ENCODE data around the gene UNC13D. TPM values are rescaled to one million over a fixed set of nuclear protein-coding genes. Genes with fewer than 3 reads are reported as not detected.

Gene UNC13D
- total RNA-seq, 1 donor from 2014 or later, result 165 TPM

- H3K4me1 Mint-ChIP-seq (ENCODE audit: low read depth), result peaks cover 7% of the 10 kb centered on the region
- peak; percentile 26 for DNase-seq (ENCODE audit: low spot score)
- H3K4me3 Mint-ChIP-seq (ENCODE audit: low read depth), result peak overlapping the region; percentile 95
- peaks cover 46% of the 10 kb centered on the region for H3K36me3 Mint-ChIP-seq (ENCODE audit: low read depth)
- no peaks in the 10 kb centered on the region for H3K9me3 Mint-ChIP-seq
- H3K27me3 Mint-ChIP-seq (ENCODE audit: low read depth), result no peaks in the 10 kb centered on the region
- intact Hi-C loops (cut with micrococcal nuclease), result no loop called here
- peak overlapping the region; percentile 84 for H3K27ac Mint-ChIP-seq
Observed at GRCh38 chr17:75842963-75843576, 1.1 kb downstream of the UNC13D start.

- Mint-ChIP-seq H3K4me1 (ENCODE audit: low read depth) (peaks cover 7% of the 10 kb centered on the region), H3K27ac (peak overlapping the region; percentile 46), H3K4me3 (ENCODE audit: low read depth) (peak overlapping the region; percentile 95), H3K36me3 (ENCODE audit: low read depth) (peaks cover 46% of the 10 kb centered on the region), H3K9me3 (no peaks in the 10 kb centered on the region), H3K27me3 (ENCODE audit: low read depth) (no peaks in the 10 kb centered on the region)
- no peak for DNase-seq (ENCODE audit: low spot score)
- intact Hi-C loops (cut with micrococcal nuclease), result no loop called here
Observed at GRCh38 chr17:75842411-75842810, 1.8 kb downstream of the UNC13D start.

GRCh38 chr17:75840799-75841164 is 3.4 kb downstream of the UNC13D start:
- no peak for DNase-seq (ENCODE audit: low spot score)
- Mint-ChIP-seq H3K27me3 (ENCODE audit: low read depth) (no peaks in the 10 kb centered on the region), H3K4me3 (ENCODE audit: low read depth) (no peak overlapping the region), H3K4me1 (ENCODE audit: low read depth) (peaks cover 7% of the 10 kb centered on the region), H3K9me3 (no peaks in the 10 kb centered on the region), H3K27ac (no peak overlapping the region), H3K36me3 (ENCODE audit: low read depth) (peaks cover 35% of the 10 kb centered on the region)
- intact Hi-C loops (cut with micrococcal nuclease), result no loop called here

- intact Hi-C loops (cut with micrococcal nuclease), result no loop called here
- H3K4me3 Mint-ChIP-seq (ENCODE audit: low read depth), result no peak overlapping the region
- no peaks in the 10 kb centered on the region for H3K27me3 Mint-ChIP-seq (ENCODE audit: low read depth)
Observed at GRCh38 chr17:75839942-75840798, 4.0 kb downstream of the UNC13D start.

GRCh38 chr17:75838410-75838809 is 5.8 kb downstream of the UNC13D start:
- Mint-ChIP-seq H3K4me1 (ENCODE audit: low read depth) (peaks cover 13% of the 10 kb centered on the region), H3K27ac (no peak overlapping the region), H3K4me3 (ENCODE audit: low read depth) (no peak overlapping the region), H3K9me3 (no peaks in the 10 kb centered on the region), H3K27me3 (ENCODE audit: low read depth) (no peaks in the 10 kb centered on the region), H3K36me3 (ENCODE audit: low read depth) (peaks cover 47% of the 10 kb centered on the region)
- intact Hi-C loops (cut with micrococcal nuclease), result no loop called here
- no peak for DNase-seq (ENCODE audit: low spot score)

More at GRCh38 chr17:75839942-75840798, 4.0 kb downstream of the UNC13D start:
- Mint-ChIP-seq H3K9me3 (no peaks in the 10 kb centered on the region), H3K27ac (no peak overlapping the region), H3K36me3 (ENCODE audit: low read depth) (peaks cover 31% of the 10 kb centered on the region), H3K4me1 (ENCODE audit: low read depth) (peaks cover 3% of the 10 kb centered on the region)
- DNase-seq (ENCODE audit: low spot score), result no peak

- Mint-ChIP-seq H3K9me3 (no peaks in the 10 kb centered on the region), H3K4me3 (ENCODE audit: low read depth) (no peak overlapping the region), H3K36me3 (ENCODE audit: low read depth) (peaks cover 47% of the 10 kb centered on the region), H3K4me1 (ENCODE audit: low read depth) (peaks cover 18% of the 10 kb centered on the region), H3K27me3 (ENCODE audit: low read depth) (no peaks in the 10 kb centered on the region), H3K27ac (peak overlapping the region; percentile 17)
- intact Hi-C loops (cut with micrococcal nuclease), result no loop called here
- no peak for DNase-seq (ENCODE audit: low spot score)
Observed at GRCh38 chr17:75837899-75838298, 6.3 kb downstream of the UNC13D start.

GRCh38 chr17:75836605-75837004 is 7.6 kb downstream of the UNC13D start:
- Mint-ChIP-seq H3K9me3 (no peaks in the 10 kb centered on the region), H3K4me3 (ENCODE audit: low read depth) (no peak overlapping the region), H3K27me3 (ENCODE audit: low read depth) (no peaks in the 10 kb centered on the region), H3K4me1 (ENCODE audit: low read depth) (peaks cover 27% of the 10 kb centered on the region), H3K36me3 (ENCODE audit: low read depth) (peaks cover 50% of the 10 kb centered on the region), H3K27ac (no peak overlapping the region)
- DNase-seq (ENCODE audit: low spot score), result no peak
- intact Hi-C loops (cut with micrococcal nuclease), result no loop called here

- Mint-ChIP-seq H3K4me3 (ENCODE audit: low read depth) (no peak overlapping the region), H3K36me3 (ENCODE audit: low read depth) (peaks cover 56% of the 10 kb centered on the region), H3K4me1 (ENCODE audit: low read depth) (peaks cover 27% of the 10 kb centered on the region), H3K27ac (no peak overlapping the region), H3K27me3 (ENCODE audit: low read depth) (no peaks in the 10 kb centered on the region), H3K9me3 (no peaks in the 10 kb centered on the region)
- intact Hi-C loops (cut with micrococcal nuclease), result no loop called here
- DNase-seq (ENCODE audit: low spot score), result no peak
Observed at GRCh38 chr17:75835654-75835987, 8.6 kb downstream of the UNC13D start.

GRCh38 chr17:75834928-75835653 is 9.1 kb downstream of the UNC13D start:
- H3K9me3 Mint-ChIP-seq, result no peaks in the 10 kb centered on the region
- H3K4me3 Mint-ChIP-seq (ENCODE audit: low read depth), result no peak overlapping the region
- intact Hi-C loops (cut with micrococcal nuclease), result no loop called here
- H3K27me3 Mint-ChIP-seq (ENCODE audit: low read depth), result no peaks in the 10 kb centered on the region
- H3K36me3 Mint-ChIP-seq (ENCODE audit: low read depth), result peaks cover 54% of the 10 kb centered on the region
- H3K27ac Mint-ChIP-seq, result no peak overlapping the region
- peaks cover 27% of the 10 kb centered on the region for H3K4me1 Mint-ChIP-seq (ENCODE audit: low read depth)
- DNase-seq (ENCODE audit: low spot score), result no peak

GRCh38 chr17:75834279-75834920 is 9.8 kb downstream of the UNC13D start:
- Mint-ChIP-seq H3K4me3 (ENCODE audit: low read depth) (no peak overlapping the region), H3K9me3 (no peaks in the 10 kb centered on the region), H3K36me3 (ENCODE audit: low read depth) (peaks cover 55% of the 10 kb centered on the region), H3K27me3 (ENCODE audit: low read depth) (no peaks in the 10 kb centered on the region), H3K4me1 (ENCODE audit: low read depth) (peaks cover 27% of the 10 kb centered on the region), H3K27ac (no peak overlapping the region)
- DNase-seq (ENCODE audit: low spot score), result no peak
- intact Hi-C loops (cut with micrococcal nuclease), result no loop called here

- Mint-ChIP-seq H3K4me1 (ENCODE audit: low read depth) (peaks cover 28% of the 10 kb centered on the region), H3K27ac (peak overlapping the region; percentile 85), H3K36me3 (ENCODE audit: low read depth) (peaks cover 53% of the 10 kb centered on the region), H3K27me3 (ENCODE audit: low read depth) (no peaks in the 10 kb centered on the region), H3K9me3 (no peaks in the 10 kb centered on the region), H3K4me3 (ENCODE audit: low read depth) (peak overlapping the region; percentile 65)
- intact Hi-C loops (cut with micrococcal nuclease), result no loop called here
- DNase-seq (ENCODE audit: low spot score), result no peak
Observed at GRCh38 chr17:75832652-75833400, 11.4 kb downstream of the UNC13D start.

GRCh38 chr17:75832164-75832651 is 12.0 kb downstream of the UNC13D start:
- Mint-ChIP-seq H3K27me3 (ENCODE audit: low read depth) (no peaks in the 10 kb centered on the region), H3K36me3 (ENCODE audit: low read depth) (peaks cover 51% of the 10 kb centered on the region), H3K4me3 (ENCODE audit: low read depth) (peak overlapping the region; percentile 50), H3K4me1 (ENCODE audit: low read depth) (peaks cover 28% of the 10 kb centered on the region), H3K27ac (peak overlapping the region; percentile 85), H3K9me3 (no peaks in the 10 kb centered on the region)
- DNase-seq (ENCODE audit: low spot score), result peak; percentile 18
- intact Hi-C loops (cut with micrococcal nuclease), result no loop called here

Data from activated T-helper 2 cell treated with anti-CD3 and anti-CD28 coated beads, Interferon-gamma antibody, Interleukin-2, Interleukin-4, amounts not matched to agents 10 μg/mL and 5 μg/mL and 100 μg/mL, durations not matched to agents 14 hours and 24 hours and 36 hours (primary cell).